Glomerular endothelial cell (primary cell): ENCODE measurements around the gene PRKCA. TPM values are rescaled to one million over a fixed set of nuclear protein-coding genes. Genes with fewer than 3 reads are reported as not detected.

Experiments used
- DNase-seq: peaks from one replicate; pipeline ENCODE4 v3.0.0-alpha.2; 2011; ENCODE audit warnings: low read depth, low spot score; ENCODE audit errors: extremely low read depth
- total RNA-seq: library from RNA; depleted of rRNA; stranded (reverse); fragments of >200 nt; gene quantifications from 2 replicates; pipeline ENCODE4 v1.2.3, GENCODE V29; 2015

PRKCA gene
- total RNA-seq, 1 donor from 2014 or later, result 18.4 TPM

DNA sequence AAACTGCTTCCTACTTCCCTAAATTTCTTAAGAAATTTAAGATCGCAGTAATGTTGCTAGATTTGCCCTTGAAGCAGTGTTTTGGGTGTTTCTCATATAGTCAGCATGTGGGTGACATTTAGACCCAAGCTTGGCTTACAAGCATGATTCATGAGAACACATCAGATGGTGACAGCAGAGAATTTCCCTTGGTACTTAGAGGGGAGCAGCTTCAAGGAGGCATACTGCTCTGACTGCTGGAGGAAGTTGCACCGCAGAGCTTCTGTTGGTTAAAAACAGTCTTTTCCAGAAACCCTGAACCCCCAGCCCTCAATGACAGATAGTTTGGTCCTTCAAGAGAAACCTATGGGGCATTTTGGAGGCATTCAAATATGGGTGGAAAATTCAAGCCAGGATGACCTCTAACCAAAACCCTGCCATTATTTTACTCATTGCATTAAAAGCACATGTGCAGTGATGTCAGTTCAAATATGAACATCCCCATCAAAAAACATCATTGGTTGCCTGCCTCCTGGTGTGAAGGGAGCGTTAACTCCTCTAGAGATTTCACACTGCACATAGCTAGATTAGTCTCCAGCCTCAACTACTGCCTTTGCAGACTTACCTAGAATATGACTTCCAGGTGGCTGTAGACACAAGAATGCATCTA is 331.0 kb downstream of the PRKCA start:
- no peak for DNase-seq

DNA sequence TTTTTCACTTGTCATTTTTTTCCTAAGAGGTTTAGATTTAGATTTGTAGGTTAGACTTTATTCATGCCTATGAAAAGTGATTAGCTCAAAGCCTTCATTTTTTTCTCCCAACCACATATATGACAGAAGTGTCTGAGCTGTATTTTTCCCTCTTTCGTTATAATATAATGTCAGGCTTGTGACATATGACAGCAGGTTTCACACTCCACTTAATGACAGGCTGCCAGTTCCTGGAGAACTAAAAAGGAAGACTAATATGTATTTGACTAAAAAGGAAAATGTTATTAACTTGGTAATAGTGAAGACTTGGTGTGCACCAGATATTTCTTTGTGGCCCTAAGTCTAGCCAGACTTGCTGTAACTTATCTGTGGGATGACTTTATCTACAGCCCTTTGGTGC is 331.8 kb downstream of the PRKCA start:
- no peak for DNase-seq

DNA sequence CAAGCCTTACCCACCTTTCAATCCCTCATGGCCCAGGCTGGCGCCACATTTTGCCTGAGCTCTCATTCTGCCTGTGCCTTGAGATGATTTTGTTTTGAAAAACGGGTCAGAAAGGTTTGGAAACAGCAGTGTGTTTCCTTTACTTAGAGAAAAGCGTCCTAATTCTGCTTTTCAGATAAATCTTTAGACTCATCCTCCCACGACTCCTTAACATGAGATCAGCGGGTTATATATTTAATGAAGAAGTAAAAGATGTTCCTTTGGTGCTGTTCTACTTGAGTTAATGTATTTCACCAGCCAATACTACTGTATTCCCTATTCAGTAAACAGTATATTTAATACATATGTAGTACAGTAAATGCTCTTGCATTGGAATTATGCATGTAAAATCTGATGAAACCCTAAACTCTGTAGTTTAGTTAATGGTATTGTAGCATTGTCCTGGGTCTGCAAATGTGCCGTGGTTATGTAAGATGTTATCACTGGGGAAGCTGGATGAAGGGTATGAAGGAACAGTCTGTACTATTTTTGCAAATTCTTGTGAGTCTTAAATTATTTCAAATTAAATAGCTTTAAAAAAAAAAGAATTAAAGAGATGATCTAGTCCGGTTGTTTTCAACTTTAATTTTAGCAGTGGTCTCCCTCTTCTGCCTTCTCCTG is 333.1 kb downstream of the PRKCA start:
- no peak for DNase-seq

GRCh38 chr17:66636111-66636510 is 333.7 kb downstream of the PRKCA start:
- no peak for DNase-seq

DNA sequence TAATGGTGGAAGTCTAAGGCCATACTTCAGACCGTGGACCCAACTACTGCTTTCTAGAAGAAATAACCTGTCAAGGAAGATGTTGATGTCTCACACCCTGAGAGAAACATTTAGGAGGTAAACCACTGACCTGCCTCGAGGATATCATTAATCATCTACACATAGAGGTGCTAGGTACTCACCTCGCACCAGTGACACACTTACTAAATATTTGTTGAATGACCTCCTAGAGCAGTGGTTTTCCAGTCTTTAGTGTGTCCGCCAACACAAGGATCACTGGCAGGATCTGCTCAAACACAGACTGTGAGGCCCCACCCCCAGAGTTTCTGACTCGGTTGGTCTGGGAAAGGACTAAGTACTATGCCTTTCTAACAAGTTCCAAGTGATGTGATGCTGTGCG is 335.1 kb downstream of the PRKCA start:
- DNase-seq, result no peak

DNA sequence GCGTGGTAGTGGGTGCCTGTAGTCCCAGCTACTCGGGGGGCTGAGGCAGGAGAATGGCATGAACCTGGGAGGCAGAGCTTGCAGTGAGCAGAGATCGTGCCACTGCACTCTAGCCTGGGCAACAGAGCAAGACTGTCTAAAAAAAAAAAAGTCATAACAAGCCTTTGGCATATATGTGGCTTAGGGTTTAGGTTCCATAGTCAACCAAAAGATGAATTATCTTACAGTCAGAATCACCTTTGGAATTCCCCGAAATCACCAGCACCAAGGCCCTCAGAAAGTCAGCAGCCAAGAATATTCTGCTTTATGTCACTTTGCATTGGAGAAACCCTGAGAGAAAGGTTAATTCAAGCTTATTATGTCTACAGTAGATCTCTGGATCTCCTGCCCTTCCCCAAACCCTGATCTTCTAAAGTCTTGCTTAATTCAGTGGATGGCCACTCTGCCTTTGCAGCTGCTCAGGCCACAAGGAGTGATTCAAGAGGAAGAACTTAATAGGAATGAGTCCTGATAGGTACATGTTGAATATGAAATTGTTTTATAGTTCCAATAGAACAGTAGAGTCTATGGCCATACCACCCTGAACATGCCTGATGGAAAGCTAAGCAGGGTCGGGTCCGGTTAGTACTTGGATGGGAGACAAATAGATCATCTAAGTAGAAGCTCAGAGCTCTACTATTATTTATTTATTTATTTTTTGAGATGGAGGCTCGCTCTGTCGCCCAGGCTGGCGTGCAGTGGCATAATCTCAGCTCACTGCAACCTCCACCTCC is 336.5 kb downstream of the PRKCA start:
- DNase-seq, result no peak

DNA sequence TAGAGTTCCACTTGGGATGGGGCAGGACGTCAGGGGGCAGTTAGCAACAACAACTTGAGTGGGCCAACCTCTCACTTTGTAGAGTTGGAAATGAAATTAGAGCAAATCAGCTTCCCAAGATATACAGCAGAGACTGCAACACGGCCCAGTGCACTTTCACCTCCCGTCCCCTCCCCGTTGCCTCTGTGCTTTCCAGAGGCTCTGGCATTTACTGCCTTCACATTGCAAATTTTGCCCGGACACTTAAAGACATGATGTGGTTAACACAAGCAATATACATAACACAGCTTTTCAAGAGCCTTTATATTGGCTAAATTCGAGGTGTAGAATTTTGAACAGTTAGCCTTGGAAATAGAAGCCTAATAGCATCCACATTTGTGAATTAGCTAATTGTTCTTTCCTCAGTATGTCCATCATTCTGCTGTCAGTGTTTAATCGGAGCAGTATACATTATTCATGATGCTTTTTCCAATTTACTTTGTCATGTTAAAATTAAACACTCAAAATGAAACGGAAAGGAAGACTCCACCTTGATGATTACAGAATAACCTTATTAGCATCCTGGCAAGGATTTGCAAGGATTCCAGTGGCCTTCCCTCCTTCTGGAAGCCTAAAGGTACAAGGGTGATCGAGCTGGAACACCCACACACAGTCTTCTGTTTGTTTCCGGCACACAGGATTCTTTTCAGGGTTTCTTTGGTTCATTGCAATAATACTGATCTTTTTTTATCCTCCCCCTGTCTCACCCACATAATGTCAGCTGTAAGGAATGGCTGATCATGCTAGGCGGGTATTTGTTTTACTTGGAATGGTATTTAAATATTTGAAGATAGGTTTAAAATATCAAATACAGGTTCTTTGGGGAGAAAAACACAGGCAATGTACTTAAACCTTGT is 341.6 kb downstream of the PRKCA start:
- no peak for DNase-seq

GRCh38 chr17:66645259-66645658 is 342.8 kb downstream of the PRKCA start:
- no peak for DNase-seq

DNA sequence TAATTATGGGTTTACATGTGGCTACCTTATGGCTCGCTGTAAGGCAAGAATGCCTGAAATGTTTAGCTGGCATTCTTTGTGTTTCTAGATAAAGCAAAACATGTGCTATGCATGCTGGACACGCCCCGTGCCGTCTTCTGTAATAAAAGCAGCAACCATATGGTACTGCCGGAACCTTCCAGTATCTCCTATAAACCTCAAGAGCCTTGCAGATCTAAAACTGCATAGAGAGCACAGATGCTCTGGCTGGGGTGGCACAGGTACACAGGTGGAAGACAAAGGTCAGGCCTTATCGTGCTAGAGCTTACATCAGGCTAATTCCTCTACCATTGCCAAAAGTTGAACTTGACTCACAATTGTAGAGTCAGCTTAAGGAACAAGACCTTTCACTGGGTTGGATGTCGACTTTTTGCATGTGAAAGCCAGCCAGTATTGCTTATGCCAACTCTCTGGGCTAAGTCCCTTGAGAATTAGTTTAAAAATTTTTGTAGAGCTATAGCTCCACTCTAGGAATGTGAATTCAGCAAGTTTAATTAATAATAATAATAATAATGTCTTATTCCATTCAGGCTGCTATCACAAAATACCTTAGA is 345.1 kb downstream of the PRKCA start:
- DNase-seq, result no peak

GRCh38 chr17:66649818-66650543 is 347.6 kb downstream of the PRKCA start:
- no peak for DNase-seq

DNA sequence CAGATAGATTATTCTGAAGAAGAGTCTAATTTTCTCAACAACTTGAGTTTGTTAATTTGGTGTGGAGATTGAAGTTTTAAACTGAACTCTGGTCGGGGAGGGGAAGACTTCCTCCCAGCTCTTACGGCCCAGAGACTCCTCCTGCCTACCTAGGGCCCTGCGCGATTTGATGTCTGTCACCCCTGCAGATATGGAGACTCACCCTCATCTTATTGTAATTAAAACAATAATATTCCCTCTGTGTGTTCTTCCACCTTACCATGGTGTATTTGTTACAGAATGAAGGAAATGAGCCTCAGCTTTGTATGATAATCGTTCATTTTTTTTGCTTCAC is 348.1 kb downstream of the PRKCA start:
- no peak for DNase-seq

DNA sequence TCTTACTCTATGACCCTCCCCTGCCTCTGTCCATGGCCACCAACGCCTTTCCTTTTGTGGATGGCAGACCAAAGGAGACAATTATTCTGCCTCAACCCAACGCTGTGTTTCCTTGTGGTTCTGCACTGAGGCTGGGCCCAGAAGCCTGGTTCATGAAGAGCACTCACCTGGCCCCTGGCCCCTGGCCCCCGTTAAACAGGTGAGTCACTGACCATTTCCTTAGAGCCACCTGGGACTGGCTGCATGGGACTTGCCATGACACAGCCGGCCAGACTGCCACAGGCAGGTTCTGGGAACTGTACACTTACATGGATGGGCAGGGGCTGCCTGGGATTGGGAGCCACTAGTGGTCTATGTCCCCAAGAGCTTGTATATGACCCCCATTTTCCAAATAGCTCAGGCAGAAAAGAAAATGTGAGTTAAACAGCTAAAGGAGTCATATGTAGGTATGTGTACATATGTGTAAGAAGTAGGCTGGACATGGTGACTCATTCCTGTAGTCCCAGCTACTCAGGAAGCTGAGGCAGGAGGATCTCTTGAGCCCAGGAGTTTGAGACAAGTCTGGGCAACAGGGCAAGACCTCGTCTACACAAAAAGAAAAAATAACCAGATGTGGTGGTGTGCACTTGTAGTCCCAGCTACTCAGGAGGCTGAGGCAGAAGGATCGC is 350.6 kb downstream of the PRKCA start:
- DNase-seq, result no peak

- DNase-seq, result no peak
Observed at GRCh38 chr17:66654106-66654740, 351.8 kb downstream of the PRKCA start.

DNA sequence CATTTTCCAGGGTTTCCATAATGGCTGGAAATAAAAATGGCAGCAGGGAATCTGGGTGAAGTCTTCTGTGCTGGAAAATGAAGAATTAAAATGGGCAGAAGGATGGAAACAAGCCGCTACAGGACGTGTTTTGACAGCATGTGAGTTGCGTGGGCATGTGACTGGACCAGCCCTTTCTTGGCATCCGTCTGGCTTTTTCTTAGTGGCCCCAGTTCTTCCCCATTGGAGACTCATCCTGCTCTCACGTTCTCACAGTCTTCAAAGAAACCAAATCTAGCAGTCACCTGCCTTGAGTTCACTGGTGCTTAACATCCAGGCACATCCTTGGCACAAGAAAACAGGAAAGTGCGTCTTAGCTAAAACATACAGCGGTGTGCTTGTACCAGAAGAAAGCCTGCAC is 352.4 kb downstream of the PRKCA start:
- DNase-seq, result no peak

GRCh38 chr17:66655461-66655860 is 353.0 kb downstream of the PRKCA start:
- DNase-seq, result no peak

DNA sequence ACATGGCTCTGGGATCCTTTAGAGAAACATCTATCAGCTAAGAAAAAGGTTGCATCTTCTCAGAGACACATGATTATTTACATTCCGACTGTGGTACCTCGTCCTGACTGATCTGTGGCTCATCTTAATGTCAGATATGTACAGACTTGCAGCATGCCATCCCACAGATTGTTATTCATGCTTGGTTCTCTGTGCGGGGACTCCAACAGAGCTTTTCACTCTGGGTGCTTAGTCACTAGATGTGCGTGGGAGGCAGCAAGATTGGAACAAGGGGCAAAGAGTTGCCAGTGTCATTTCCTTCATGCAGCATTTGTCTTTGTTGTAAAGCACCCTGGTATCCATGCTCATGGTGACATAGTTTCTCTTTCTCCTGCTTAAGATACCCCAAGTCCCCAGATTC is 353.4 kb downstream of the PRKCA start:
- no peak for DNase-seq

DNA sequence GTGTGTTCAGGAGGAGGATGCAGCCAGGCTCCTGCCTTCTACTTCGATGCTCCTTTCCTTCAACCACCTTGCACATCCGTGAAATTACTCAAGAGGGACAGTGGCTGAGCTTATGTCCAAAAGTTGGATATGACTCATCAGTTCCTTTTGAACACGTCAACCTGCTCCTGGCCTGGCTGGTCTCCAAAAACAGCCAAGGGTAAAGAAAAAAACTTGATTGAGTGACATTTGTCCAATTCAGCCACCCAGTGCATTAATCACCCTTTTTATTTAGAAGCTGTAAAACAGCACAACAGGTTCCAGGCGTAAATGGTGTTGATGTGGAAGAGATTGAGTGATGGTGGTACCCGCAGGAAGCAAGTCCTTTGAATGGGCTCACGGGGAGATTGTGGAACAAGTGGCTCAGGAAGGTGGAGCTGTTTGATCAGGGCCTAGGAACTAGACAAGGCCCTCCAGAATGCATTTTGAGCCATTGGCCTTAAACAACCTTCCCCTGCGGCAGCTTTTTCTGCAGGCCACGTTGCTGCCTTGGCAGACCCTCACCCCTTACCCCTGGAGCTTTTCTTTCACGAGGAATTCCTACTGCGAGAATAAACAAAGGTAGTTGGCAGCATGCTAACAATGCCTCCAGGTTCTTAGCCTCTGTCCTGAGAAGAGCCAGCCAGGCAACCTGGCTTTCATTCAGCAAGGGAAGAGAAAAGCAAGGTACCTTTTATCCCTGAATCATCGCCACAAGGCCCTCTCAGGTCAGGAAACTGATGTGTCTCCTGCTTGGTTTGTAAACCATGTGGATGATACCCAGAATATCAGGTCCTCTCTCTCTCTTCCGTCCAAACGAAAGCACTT is 359.2 kb downstream of the PRKCA start:
- DNase-seq, result peak; percentile 25

- no peak for DNase-seq
Observed at GRCh38 chr17:66662496-66662895, 360.1 kb downstream of the PRKCA start.
